ENCODE results near the gene GLI2. TPM values are rescaled to one million over a fixed set of nuclear protein-coding genes. Genes with fewer than 3 reads are reported as not detected.
A peak's percentile ranks its signal among the peaks of the same experiment; 100 is the strongest.

The GLI2 gene
- total and polyA plus RNA-seq, 2 donors (not counting 1 experiment from before 2014, with no cell fraction given), result 2.8 to 3.3 TPM

DNA sequence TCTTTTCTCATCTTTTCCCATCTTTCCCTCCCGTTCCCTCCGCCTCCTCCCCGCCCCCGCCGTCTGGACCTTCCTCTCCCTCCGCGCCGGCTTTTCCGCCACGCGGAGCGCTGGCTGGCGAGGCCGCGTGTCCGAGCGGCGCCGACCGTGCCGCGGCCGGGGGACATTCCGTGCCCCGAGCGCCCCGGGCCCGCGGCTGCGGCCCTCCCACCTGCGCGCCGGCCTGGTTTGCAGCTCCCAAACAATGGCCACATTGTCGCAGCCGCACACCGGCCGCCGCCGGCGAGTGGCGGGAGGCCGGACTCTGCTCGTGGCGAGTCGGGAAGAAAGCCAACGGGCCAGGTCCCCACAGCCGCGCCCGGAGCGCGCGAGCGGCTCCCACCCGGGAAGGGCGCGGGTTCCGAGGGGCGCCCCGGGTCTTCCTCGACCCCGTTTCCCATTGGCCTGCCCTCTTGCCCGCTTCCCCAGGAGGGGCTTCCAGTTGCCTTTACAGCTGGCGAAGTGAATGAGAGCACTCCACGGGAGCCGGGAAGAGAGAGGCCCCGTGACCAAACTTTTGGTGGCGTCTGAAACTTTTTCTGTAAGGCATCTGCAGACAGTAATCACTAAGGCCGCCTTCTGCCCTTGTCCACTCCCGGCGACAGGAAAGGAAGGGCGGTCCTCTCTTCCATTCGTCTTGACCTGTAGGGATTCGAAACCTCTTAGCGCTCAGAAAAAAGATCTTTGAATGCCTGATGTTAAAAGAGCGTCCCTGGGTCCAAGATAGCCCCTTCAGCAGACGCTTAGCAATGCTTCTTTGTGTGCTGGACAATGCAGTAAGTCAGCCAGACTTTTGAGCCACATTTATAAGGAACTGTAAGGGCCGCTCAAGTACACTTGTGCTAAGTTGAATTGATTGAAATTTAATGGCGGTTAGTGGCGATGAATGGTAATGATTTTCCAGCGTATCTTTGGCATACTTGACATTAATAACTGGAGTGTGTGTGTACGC lies 6.2 kb downstream of the GLI2 start:
- no peaks in the 10 kb centered on the region for H3K36me3 ChIP-seq (ENCODE audit: control insufficient read depth, insufficient read depth, low read length)
- peak in 1 of 2 donors; percentile 19 for DNase-seq (ENCODE audit: low read depth in 2 of 2)
- H3K79me2 ChIP-seq (ENCODE audit: control insufficient read depth, insufficient read depth, low read length), result peaks cover 71% of the 10 kb centered on the region
- H3K9ac ChIP-seq (ENCODE audit: insufficient read depth, low read length), result peak overlapping the region; percentile 44
- no peaks in the 10 kb centered on the region for H4K20me1 ChIP-seq (ENCODE audit: control insufficient read depth, extremely low read depth, insufficient read depth, low read length)
- H3K4me1 ChIP-seq (ENCODE audit: control insufficient read depth, extremely low read depth, insufficient read depth, low read length), result peaks cover 5% of the 10 kb centered on the region
- H2AFZ ChIP-seq (ENCODE audit: low read length), result no peak overlapping the region
- H3K9me3 ChIP-seq (ENCODE audit: control insufficient read depth, insufficient read depth, low read depth, low read length), result no peaks in the 10 kb centered on the region
- H3K27ac ChIP-seq (ENCODE audit: insufficient read depth, low read length), result no peak overlapping the region
- H3K4me3 ChIP-seq (replicated peaks in 1 of 4; ENCODE audit: control extremely low read depth in 1 of 4, insufficient read depth in 1 of 4, low read depth in 3 of 4, low read length in 4 of 4), result peak overlapping the region in 3 of 4 experiments; percentile 2 to 48 (median 15)
- H3K4me2 ChIP-seq (ENCODE audit: extremely low read depth, insufficient read depth, low read length), result peak overlapping the region; percentile 70
- TF ChIP-seq CTCF (conservative IDR thresholded peaks at IDR 0.05 in 1 of 2, IDR thresholded peaks at IDR 0.05 in 1 of 2; ENCODE audit: low read depth in 1 of 2, low read length in 2 of 2), result no peak
- TF ChIP-seq EZH2 (IDR thresholded peaks at IDR 0.05; ENCODE audit: low read length, missing control alignments), result no peak
- H3K27me3 ChIP-seq (ENCODE audit: control insufficient read depth, insufficient read depth, low read length), result no peaks in the 10 kb centered on the region

GRCh38 chr2:120743657-120744056 lies 8.0 kb downstream of the GLI2 start:
- Histone ChIP-seq H3K27me3 (ENCODE audit: control insufficient read depth, insufficient read depth, low read length) (no peaks in the 10 kb centered on the region), H3K9me3 (ENCODE audit: control insufficient read depth, insufficient read depth, low read depth, low read length) (no peaks in the 10 kb centered on the region), H3K4me1 (ENCODE audit: control insufficient read depth, extremely low read depth, insufficient read depth, low read length) (peaks cover 3% of the 10 kb centered on the region), H4K20me1 (ENCODE audit: control insufficient read depth, extremely low read depth, insufficient read depth, low read length) (no peaks in the 10 kb centered on the region), H3K36me3 (ENCODE audit: control insufficient read depth, insufficient read depth, low read length) (no peaks in the 10 kb centered on the region), H3K27ac (ENCODE audit: insufficient read depth, low read length) (no peak overlapping the region), H3K4me3 (replicated peaks in 1 of 4; ENCODE audit: control extremely low read depth in 1 of 4, insufficient read depth in 1 of 4, low read depth in 3 of 4, low read length in 4 of 4) (no peak overlapping the region), H3K9ac (ENCODE audit: insufficient read depth, low read length) (no peak overlapping the region), H3K4me2 (ENCODE audit: extremely low read depth, insufficient read depth, low read length) (no peak overlapping the region), H2AFZ (ENCODE audit: low read length) (no peak overlapping the region), H3K79me2 (ENCODE audit: control insufficient read depth, insufficient read depth, low read length) (peaks cover 71% of the 10 kb centered on the region)
- no peak for DNase-seq (ENCODE audit: low read depth in 2 of 2)
- no peak for TF ChIP-seq EZH2 (IDR thresholded peaks at IDR 0.05; ENCODE audit: low read length, missing control alignments)

GRCh38 chr2:120744817-120745216 lies 9.1 kb downstream of the GLI2 start:
- H3K9ac ChIP-seq (ENCODE audit: insufficient read depth, low read length), result no peak overlapping the region
- H3K4me3 ChIP-seq (replicated peaks in 1 of 4; ENCODE audit: control extremely low read depth in 1 of 4, insufficient read depth in 1 of 4, low read depth in 3 of 4, low read length in 4 of 4), result no peak overlapping the region
- H3K4me1 ChIP-seq (ENCODE audit: control insufficient read depth, extremely low read depth, insufficient read depth, low read length), result peaks cover 3% of the 10 kb centered on the region
- H3K27ac ChIP-seq (ENCODE audit: insufficient read depth, low read length), result no peak overlapping the region
- H3K79me2 ChIP-seq (ENCODE audit: control insufficient read depth, insufficient read depth, low read length), result peaks cover 65% of the 10 kb centered on the region
- no peak for TF ChIP-seq EZH2 (IDR thresholded peaks at IDR 0.05; ENCODE audit: low read length, missing control alignments)
- TF ChIP-seq CTCF (conservative IDR thresholded peaks at IDR 0.05 in 1 of 2, IDR thresholded peaks at IDR 0.05 in 1 of 2; ENCODE audit: low read depth in 1 of 2, low read length in 2 of 2), result no peak
- no peak for DNase-seq (ENCODE audit: low read depth in 2 of 2)
- no peaks in the 10 kb centered on the region for H4K20me1 ChIP-seq (ENCODE audit: control insufficient read depth, extremely low read depth, insufficient read depth, low read length)
- no peaks in the 10 kb centered on the region for H3K27me3 ChIP-seq (ENCODE audit: control insufficient read depth, insufficient read depth, low read length)
- no peaks in the 10 kb centered on the region for H3K36me3 ChIP-seq (ENCODE audit: control insufficient read depth, insufficient read depth, low read length)
- H3K9me3 ChIP-seq (ENCODE audit: control insufficient read depth, insufficient read depth, low read depth, low read length), result no peaks in the 10 kb centered on the region
- no peak overlapping the region for H2AFZ ChIP-seq (ENCODE audit: low read length)
- no peak overlapping the region for H3K4me2 ChIP-seq (ENCODE audit: extremely low read depth, insufficient read depth, low read length)

Data from fibroblast of lung (primary cell).